ENCODE measurements around the gene CDH24.
A peak's percentile ranks its signal among the peaks of the same experiment; 100 is the strongest.

The CDH24 gene

DNA sequence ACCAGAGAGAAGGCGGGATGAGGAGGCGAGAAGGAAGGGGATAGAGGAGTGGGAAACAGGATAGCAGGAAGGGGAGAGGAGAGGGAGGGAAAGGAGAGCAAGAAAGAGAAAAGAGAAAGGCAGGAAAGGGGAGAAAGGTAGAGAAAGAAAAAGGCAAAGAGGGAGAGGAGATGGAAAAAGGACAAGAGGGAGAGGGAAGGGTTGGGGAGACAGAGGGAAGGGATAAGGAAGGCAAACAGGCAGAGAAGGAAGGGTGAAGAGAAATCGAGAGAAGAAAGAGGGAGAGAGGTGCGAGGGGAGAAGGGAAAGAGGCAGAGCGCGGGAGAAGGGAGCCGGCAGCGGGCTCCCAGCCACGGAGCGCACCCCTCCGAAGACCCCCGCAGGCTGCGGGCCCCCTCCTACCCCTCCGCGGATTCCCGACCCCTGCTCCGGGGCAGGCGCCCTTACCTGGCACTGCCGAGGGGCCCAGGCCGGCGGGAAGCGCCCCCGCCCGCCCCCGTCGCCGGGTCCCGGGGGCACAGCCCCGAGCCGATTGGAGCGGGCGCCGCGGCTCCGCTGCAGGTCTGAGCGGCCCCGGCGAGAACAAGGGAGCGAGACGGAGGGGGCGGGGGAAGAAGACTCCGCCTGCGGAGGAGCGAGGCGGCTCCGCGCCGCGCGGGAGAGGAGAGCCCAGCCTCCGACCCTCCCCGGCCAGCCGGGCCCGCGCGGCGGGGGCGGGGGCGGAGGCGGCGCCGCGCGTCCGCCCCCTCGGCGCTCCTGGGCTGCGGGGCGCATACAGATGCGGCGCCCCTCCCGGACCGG is at the start of gene CDH24:
Gene CDH24 (minus strand): TSS at position 565 of the 801 bp plus-strand sequence. CDS start 1,787 bp downstream, outside the sequence.
- peak; percentile 45 for DNase-seq (ENCODE audit: low read depth)

- DNase-seq (ENCODE audit: low read depth), result no peak
These were observed 49.4 kb upstream of the CDH24 start for GRCh38 chr14:23106747-23107045.

GRCh38 chr14:23105348-23105824 is 48.1 kb upstream of the CDH24 start:
- DNase-seq (ENCODE audit: low read depth), result no peak

GRCh38 chr14:23104591-23105347 is 47.4 kb upstream of the CDH24 start, which contains the start of gene CIROP:
TSS of gene CIROP (minus strand) at chr14:23104989. CDS start at chr14:23104920, 69 bp downstream.
- no peak for DNase-seq (ENCODE audit: low read depth)

GRCh38 chr14:23104070-23104590 is 46.8 kb upstream of the CDH24 start:
- DNase-seq (ENCODE audit: low read depth), result no peak

GRCh38 chr14:23103581-23103980 is 46.3 kb upstream of the CDH24 start:
- no peak for DNase-seq (ENCODE audit: low read depth)

DNA sequence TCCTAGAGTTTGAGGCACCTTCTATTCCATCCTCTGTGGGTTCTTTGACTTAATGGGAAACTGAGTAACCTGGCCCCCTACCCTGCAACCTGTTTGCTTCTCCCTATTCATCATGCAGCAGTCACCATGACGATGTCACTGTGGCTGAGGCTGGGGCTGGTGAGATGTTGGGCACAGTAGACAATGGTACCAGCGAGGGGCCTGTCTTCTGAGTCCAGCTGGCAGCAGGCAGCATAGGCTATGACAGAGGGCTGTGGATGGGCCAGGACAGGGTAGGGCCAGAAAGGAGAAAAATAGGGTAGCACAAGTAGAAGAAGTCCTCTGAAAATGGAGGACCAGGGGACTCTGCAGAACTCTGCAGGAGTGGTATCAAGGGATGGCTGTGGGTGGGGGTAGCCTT is 45.5 kb upstream of the CDH24 start:
- no peak for DNase-seq (ENCODE audit: low read depth)

GRCh38 chr14:23101986-23102625 is 44.8 kb upstream of the CDH24 start:
- DNase-seq (ENCODE audit: low read depth), result no peak

DNA sequence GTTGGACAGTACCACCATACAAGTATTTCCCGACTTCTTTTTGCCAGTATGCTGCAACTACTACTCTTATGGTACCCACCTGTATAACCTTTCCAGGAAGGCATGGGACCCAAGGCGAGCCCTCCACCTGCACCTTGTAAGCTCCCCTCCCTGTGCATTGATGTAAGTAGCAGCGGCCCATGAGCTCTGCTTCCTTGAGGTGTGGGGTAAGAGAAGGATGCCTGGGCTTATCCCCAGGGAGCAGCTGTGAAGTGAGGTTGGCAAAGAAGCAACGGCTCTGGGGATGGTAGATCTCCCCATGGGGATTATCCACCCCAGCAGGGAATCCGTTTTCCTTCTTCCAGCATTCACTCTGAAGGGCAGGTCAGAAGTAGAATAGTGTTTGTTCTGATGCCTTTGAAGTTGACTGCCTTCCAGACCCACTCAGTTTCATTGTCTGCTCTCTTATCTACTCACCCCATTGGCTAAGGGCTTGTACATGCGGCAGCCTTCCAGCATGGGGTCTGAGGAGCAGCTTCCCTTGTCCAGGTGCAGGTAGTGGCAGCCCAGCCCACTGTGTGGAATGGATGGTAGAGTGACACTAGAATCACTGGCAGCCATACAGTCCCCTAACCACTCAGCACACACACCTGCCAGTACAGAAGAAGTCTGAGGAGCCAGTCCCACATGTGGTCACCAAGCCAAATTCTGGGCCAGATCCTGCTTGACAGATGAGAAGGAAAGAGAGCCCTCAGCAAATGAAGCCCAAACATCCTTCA is 44.1 kb upstream of the CDH24 start:
- DNase-seq (ENCODE audit: low read depth), result no peak

- DNase-seq (ENCODE audit: low read depth), result no peak
These were observed 42.0 kb upstream of the CDH24 start for GRCh38 chr14:23099212-23099861.

DNA sequence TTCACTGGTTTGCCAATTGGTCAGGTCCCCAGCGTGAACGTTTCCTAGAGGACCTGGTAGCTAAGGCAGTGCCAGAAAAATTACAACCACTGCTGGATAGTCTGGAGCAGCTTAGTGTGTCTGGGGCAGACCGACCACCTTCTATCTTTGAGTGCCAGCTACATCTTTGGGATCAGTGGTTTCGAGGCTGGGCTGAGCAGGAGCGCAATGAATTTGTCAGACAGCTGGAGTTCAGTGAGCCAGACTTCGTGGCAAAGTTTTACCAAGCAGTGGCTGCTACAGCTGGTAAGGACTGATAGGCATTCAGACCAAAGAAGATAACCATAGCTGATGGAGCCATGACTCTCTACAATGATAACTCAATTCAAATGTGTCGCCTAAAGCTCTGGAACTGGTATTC is 40.5 kb upstream of the CDH24 start:
- no peak for DNase-seq (ENCODE audit: low read depth)

DNA sequence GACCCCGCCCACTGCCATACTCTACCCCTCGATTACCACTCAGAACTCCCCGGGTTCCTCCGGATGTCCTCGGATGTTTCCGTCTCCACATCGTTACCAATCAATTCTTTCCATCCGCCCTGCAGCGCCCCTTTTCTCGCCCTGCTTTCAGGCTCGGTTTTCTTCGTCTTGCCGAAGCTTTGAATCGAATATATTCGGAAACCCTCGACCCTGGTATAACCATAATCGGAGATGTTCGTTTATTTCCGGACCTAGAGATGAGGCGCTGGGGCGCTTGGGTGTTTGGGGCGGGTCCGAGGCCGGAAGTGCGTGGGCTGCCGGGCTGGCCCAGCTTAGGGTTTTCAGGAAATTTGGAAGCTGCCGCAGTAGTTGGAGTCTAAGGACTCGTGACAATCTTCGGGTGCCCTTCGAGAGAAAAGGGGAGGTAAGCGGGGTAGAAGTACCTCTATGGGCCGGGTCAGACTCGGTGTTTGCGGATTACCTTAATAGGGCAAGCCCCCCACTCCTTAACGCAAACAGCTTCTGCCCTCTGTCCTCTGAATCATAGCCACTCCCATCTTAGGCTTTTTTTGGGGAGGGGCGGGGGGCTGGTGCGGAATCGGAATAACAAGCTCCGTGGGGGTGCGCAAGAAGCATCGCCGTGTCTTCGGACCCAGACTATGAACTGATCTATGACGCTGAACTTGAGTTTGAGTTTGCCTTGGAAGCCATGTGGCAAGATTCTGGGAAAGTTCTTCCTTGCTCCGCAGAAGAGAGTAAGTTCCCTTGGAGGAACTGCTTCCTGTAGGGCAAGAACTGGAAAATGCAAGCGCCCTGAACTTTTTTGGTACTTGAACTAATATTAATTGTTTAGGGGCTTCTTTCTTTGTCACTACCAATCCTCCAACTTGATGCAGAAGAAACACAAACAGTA is 38.1 kb upstream of the CDH24 start, which contains the start of gene C14orf119:
Gene C14orf119 (plus strand): TSS at position 310 of the 913 bp plus-strand sequence. CDS start 2,154 bp downstream, outside the sequence.
- DNase-seq (ENCODE audit: low read depth), result peak; percentile 99

- DNase-seq (ENCODE audit: low read depth), result peak; percentile 58
These were observed 37.4 kb upstream of the CDH24 start, which contains the start of gene ACIN1 for GRCh38 chr14:23094666-23095195. TSS of gene ACIN1 (minus strand) at chr14:23095136. CDS start at chr14:23095112, 24 bp downstream.

DNA sequence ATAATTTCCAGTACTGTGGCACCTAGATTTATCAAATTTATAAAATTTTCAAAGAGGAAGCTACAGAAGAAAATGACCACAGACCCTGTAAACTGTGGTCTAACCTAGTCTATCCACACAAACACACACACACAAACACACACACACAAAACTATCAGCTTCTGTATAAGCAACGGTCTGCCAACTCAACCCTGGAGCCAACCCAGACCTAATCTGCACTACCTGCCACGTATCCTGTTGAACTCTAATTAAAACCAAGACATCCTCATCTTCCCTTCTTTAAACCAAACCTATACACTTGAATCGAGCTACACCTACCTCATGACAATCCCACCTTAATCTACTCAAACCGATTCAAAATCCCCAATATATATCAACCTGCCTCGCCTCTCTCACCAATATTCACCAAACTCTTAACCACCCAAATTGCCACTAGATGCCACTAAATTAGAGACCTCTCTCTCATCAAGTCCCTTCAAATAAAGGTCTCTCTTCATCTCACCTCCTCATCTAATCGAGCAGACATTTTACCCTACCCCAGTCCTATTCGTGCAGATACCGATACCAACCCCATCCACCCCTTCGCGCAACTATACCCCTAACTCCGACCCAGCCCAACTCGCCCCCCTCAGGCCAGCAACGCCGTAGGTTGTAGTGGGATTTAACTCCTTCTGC is 36.8 kb upstream of the CDH24 start:
- DNase-seq (ENCODE audit: low read depth), result no peak

DNA sequence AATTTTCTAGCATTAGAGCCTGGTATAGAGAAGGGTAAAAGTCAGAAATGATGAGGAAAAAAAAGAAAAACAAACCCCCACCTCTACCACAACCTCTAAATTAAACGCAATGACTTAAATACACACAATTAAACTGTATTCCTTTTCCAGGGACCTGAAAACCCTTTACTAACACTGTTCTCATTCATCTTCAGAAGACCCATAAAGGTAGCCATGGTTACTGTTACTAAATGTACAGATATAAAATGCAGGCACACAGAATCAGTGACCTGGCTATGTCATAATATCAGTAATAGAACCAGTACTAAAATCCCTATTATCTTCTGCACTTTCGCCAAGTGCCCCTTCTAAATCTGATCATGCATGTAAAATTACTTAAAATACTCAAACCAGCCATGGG is 36.2 kb upstream of the CDH24 start:
- DNase-seq (ENCODE audit: low read depth), result no peak

GRCh38 chr14:23093104-23093503 is 35.8 kb upstream of the CDH24 start:
- DNase-seq (ENCODE audit: low read depth), result no peak

- DNase-seq (ENCODE audit: low read depth), result no peak
These were observed 34.2 kb upstream of the CDH24 start for GRCh38 chr14:23091294-23092225.

DNA sequence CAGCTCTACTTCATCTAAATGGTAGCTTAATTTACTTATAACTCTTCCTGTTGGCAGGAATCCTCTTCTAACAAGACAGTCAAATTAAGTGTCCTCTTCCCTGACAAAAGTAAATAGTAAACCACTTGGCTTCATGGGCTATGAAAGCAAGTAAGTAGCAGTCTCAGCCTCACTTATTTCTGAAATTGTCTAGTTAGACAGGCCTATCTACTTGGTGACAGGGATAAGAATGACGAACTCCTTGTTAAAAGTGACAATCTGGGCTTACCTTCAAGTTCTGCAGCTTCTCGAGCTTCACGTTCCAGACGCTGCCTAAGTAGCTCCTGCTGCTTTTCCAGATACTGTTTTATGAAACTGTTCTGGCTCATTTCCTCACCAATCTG is 32.9 kb upstream of the CDH24 start:
- no peak for DNase-seq (ENCODE audit: low read depth)
